IPS-11a (cell line): ENCODE data around the gene SIK3.

ENCODE experiments used
- H3K4me3 ChIP-seq: one replicate; pipeline ENCODE4 v1.5.1; 2013; ENCODE audit warnings: low read depth, low read length, control low read depth

Gene SIK3

DNA sequence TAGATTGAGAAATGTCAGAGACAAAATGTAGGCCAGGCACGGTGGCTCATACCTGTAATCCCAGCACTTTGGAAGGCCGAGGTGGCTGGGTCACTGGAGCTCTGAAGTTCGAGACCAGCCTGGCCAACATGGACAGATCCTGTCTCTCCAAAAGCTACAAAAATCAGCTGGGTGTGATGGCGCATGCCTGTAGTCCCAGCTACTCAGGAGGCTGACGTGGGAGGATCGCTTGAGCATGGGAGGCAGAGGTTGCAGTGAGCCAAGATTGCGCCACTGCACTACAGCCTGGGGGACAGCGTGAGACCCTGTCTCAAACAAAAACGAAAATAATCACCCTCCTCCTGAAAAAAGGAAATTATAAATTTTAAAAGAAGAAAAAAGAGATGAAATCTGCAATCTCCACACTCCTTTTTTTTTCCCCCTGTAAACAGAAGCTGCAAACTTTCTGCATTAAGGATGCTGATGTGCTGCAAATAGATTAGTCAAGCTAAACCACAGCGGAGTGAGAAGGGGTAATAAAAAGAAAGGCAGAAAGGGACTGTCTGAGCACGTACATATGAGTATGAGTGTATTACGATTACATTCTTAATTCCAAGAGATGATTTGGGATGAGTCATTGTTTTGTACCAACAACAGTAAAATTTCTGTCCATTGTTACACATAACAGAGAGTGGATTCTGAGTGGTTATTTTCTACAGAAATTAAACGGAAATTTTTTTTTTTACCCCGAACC, 87.3 kb downstream of the SIK3 start:
- no peak overlapping the region for H3K4me3 ChIP-seq

DNA sequence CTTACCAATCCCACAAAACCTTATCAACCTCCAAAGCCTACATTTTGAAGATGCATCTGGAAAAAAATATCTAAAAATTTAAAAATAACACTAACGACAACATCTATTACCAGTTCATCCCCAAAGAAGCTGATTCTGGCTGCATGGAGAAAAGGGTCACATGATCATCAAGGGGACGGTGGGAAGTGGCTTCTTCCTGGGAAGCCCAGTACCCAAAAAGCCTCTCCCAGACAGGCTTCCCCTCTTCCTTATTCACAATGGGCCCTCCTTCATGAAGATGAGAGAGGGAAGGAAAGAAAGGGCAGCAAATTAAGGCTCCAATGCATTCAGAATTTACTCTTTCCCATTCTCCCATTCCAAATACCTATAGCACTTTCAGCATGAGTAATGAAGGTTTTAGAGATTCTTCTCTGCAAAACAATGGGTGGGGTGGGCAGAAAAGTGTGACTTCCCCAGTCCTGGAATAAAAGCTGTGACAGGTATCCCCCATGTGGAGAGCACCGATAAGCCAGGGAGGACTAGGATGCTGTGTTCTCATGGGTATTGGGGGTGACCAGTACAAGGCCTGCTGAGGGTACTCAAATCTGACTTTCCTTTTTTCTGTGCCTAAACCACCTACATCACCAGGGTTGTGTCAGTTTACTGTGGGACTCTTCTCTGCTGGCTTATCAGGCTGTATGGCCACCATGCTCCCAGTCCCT, 88.2 kb downstream of the SIK3 start:
- no peak overlapping the region for H3K4me3 ChIP-seq

GRCh38 chr11:117005758-117006157, 92.5 kb downstream of the SIK3 start:
- no peak overlapping the region for H3K4me3 ChIP-seq

DNA sequence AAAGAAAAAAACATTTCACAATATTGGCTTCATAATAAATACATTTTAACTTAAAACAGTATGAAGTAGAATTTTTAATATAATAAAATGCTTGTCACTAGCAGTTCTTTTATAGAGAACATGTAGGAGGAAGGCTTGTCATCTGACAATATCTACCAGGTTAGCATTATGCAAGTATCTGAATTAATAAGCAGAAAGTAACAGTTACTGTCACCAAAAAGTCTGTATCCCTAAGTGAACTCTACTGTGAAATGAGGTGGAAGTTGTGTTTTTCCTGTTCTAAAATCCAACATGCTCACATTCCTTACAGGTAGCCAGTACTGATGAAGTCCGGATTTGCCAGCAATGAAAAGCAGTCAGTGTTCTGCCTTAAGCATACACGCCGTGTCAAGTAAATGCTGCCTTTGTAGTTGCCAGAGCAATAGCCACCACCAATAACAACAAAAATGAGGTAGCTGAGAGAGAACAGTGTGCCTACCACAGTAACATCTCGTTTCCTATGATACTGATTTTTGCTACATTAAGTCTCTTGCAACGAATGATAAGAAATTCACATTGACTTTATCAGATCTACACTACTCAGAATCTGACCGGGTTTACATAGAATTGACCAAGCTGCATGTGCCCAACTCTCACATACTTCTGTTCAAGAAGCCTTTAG, 95.5 kb downstream of the SIK3 start:
- no peak overlapping the region for H3K4me3 ChIP-seq

DNA sequence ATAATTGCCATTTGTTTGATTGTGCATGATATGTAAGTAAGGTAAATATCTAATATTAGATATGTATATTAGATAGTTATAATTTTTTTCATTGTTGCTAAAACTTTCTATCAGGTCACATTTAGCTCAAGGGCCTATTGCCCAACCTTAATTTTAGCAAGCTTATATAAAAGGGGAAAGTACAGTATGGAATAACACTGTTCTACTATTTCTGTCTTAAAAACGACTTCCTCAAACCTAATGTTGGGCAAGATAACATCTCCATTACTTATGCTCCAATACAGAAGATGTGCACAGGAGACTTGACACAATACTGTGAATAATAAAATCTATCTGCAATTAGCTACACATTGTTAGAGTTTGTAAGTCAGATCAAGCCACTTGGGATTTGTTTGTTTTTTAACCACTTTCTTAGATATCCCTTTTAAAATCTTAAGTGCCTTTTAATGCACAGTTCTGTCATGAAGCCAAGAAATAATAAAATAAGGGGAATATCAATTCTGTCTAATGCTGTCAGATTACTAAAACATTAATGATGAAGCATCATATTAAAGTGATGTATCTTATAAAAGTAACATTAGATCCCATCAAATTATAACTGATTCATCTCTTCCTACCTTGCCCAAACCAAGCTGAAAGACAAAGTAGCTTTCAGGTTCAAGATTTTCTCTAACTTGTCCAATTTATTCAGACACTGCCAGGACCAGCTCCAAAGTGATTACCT, 98.1 kb downstream of the SIK3 start:
- H3K4me3 ChIP-seq: no peak overlapping the region

- no peak overlapping the region for H3K4me3 ChIP-seq
Measured at GRCh38 chr11:116997071-116997470, 101.2 kb downstream of the SIK3 start.

GRCh38 chr11:116994195-116994594, 104.0 kb downstream of the SIK3 start:
- no peak overlapping the region for H3K4me3 ChIP-seq

GRCh38 chr11:116993599-116993998, 104.6 kb downstream of the SIK3 start:
- no peak overlapping the region for H3K4me3 ChIP-seq

- no peak overlapping the region for H3K4me3 ChIP-seq
Measured at GRCh38 chr11:116991491-116991890, 106.7 kb downstream of the SIK3 start.

GRCh38 chr11:116990811-116991210, 107.4 kb downstream of the SIK3 start:
- H3K4me3 ChIP-seq: no peak overlapping the region

- no peak overlapping the region for H3K4me3 ChIP-seq
Measured at GRCh38 chr11:116990061-116990473, 108.2 kb downstream of the SIK3 start.

DNA sequence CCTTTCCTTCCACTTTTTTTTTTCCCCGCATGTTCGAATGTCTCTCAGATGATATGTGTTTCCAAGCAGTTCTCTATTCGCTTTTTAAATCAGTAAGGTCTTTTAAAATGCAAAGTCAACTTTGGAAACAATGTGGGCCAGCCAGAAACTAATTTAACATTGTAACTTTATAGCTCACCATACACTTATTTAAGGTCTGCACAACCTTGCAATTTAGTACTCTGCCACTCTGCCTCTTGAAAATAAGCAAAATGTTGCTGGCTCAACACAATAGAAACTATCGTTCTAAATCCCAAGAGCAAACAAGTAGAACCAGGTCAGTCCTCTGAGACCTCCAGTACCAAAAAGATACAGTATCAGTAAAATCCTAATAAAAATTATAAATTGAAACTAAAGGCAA, 109.0 kb downstream of the SIK3 start:
- H3K4me3 ChIP-seq: no peak overlapping the region

GRCh38 chr11:116986521-116987105, 111.6 kb downstream of the SIK3 start:
- no peak overlapping the region for H3K4me3 ChIP-seq

GRCh38 chr11:116984589-116984988, 113.6 kb downstream of the SIK3 start:
- H3K4me3 ChIP-seq: no peak overlapping the region

DNA sequence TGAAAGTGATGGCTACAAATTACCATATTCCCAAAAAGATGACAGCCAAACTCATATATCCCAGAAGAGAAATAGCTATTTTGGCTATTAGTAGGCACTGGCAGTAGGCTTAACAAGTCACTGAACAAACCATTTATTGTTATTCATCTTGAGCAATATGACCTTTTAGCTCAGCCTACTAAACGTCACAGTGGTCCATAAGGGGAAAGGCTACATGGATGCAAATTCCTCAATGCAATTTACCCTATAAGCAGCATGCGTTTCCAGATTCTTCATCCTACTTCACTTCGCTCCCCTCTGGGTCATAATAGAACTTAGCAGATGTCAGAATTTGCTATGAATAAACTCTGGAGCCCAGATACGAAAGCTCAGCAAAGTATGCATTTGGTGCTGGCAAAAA, 114.0 kb downstream of the SIK3 start:
- no peak overlapping the region for H3K4me3 ChIP-seq

DNA sequence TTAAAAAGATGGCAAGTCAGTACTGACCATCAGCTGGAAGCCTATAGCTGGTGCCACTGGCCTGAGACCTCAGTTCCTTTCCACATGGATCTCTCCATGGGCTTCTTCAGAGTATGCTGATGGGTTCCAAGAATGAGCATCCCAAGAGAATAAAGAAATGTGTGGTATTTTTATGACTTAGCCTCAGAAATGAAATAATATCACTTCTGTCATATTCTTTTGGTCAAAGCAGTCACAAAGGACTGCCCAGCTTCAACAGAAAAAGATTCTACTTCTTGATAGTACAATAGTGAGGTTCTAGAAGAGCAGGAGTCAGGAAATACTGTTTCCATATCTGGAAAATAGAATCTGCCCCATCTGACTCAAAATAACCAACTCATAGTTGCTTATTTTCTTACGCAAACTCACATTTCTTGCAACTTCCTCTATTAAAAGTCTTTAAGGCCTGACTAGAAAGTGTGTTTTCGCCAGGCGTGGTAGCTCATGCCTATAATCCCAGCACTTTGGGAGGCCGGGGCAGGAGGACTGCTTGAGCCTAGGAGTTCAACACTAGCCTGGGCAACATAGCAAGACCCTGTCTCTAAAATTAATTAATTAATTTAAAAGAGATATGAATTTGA, 116.9 kb downstream of the SIK3 start:
- H3K4me3 ChIP-seq: no peak overlapping the region

GRCh38 chr11:116980136-116980793, 118.0 kb downstream of the SIK3 start:
- H3K4me3 ChIP-seq: no peak overlapping the region

DNA sequence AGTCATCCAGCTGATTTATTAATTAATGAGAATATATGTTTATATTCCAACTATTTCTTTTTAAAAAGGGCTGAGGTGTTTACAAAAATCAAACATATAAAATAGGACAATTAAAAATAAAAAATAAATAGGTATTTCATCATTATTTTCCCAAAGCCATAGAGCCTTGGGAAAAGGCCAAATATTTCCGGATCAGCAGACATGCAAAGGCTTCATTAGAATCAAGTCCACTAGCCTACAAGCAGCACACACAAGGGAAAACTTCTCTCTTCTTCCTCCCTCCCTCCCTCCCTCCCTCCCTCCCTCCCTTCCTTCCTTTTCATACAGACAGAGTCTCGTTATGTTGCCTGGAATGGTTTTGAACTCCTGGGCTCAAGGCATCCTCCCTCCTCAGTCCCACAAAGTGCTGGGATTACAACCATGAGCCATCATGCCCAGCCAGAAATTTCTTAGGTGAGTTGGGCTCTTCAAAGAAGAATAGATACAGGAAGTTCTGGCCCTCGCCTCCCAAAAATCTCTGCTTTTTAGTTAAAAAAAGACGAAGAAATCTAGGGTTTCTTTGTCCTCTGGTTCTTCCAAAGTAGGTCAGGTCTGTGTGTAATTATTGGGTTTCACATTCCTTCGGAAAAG, 121.2 kb downstream of the SIK3 start:
- H3K4me3 ChIP-seq: no peak overlapping the region

- H3K4me3 ChIP-seq: no peak overlapping the region
Measured at GRCh38 chr11:116975661-116976060, 122.6 kb downstream of the SIK3 start.

DNA sequence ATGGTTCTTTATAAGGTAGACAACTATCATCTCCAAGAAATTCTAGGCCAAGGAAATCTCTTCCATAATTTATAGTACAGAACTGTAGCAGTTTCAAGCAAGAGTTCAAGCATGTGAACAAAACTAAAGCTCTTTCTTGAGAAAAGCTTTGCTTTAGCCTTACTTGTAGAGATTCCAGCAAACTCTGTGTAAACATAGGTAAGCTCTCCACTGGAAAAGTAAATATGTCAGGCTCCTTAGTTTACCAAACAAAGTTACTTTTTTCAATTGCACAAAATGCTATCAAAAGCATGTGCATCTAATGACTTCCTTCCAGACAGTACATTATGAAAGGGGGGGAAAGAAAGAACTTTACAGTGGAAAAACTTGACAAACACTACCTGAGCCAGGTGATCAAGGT, 125.0 kb downstream of the SIK3 start:
- H3K4me3 ChIP-seq: no peak overlapping the region
